ENCODE measurements around the gene SEC14L1.
"Not testable (repeated sequence)": the region's sequence is repeated elsewhere in the genome, so short reads cannot be mapped to it uniquely, and the experiment has no call there.

SEC14L1 gene

GRCh38 chr17:77116371-77116860 is 24.4 kb upstream of the SEC14L1 start:
- no peak for DNase-seq

- no peak for DNase-seq
These were observed 23.4 kb upstream of the SEC14L1 start for GRCh38 chr17:77117415-77117814.

GRCh38 chr17:77118251-77118928 is 22.4 kb upstream of the SEC14L1 start:
- DNase-seq: no peak

GRCh38 chr17:77119668-77120301 is 21.0 kb upstream of the SEC14L1 start:
- no peak for DNase-seq

GRCh38 chr17:77120868-77121267 is 19.9 kb upstream of the SEC14L1 start:
- DNase-seq: no peak

GRCh38 chr17:77124192-77124889 is 16.4 kb upstream of the SEC14L1 start:
- no peak for DNase-seq

- DNase-seq: no peak
These were observed 15.3 kb upstream of the SEC14L1 start for GRCh38 chr17:77125432-77125901.

GRCh38 chr17:77126519-77126918 is 14.2 kb upstream of the SEC14L1 start:
- no peak for DNase-seq

GRCh38 chr17:77127735-77128361 is 12.9 kb upstream of the SEC14L1 start:
- no peak for DNase-seq

GRCh38 chr17:77128896-77129567 is 11.7 kb upstream of the SEC14L1 start:
- no peak for DNase-seq

- no peak for DNase-seq
These were observed 11.0 kb upstream of the SEC14L1 start for GRCh38 chr17:77129568-77130301.

GRCh38 chr17:77130525-77130924 is 10.2 kb upstream of the SEC14L1 start:
- no peak for DNase-seq

- DNase-seq: no peak
These were observed 8.9 kb upstream of the SEC14L1 start for GRCh38 chr17:77131904-77132303.

GRCh38 chr17:77132411-77133086 is 8.2 kb upstream of the SEC14L1 start:
- no peak for DNase-seq

GRCh38 chr17:77133087-77133638 is 7.6 kb upstream of the SEC14L1 start:
- DNase-seq: no peak

- DNase-seq: no peak
These were observed 4.4 kb upstream of the SEC14L1 start for GRCh38 chr17:77136420-77136767.

- DNase-seq: no peak
These were observed 3.7 kb upstream of the SEC14L1 start for GRCh38 chr17:77137111-77137510.

GRCh38 chr17:77137886-77138285 is 2.9 kb upstream of the SEC14L1 start:
- not testable (repeated sequence) for DNase-seq

- DNase-seq: peak; percentile 100
These were observed 447 bp upstream of the SEC14L1 start for GRCh38 chr17:77140166-77140877.

GRCh38 chr17:77141846-77142449 is 1.2 kb downstream of the SEC14L1 start:
- no peak for DNase-seq

Data from GDM1 (cell line).